ENCODE measurements around the gene MAPK10.
A peak's percentile ranks its signal among the peaks of the same experiment; 100 is the strongest.
"Not testable (repeated sequence)": the region's sequence is repeated elsewhere in the genome, so short reads cannot be mapped to it uniquely, and the experiment has no call there.

The MAPK10 gene

GRCh38 chr4:86019906-86020305, 339.9 kb downstream of the MAPK10 start:
- no peak for DNase-seq

DNA sequence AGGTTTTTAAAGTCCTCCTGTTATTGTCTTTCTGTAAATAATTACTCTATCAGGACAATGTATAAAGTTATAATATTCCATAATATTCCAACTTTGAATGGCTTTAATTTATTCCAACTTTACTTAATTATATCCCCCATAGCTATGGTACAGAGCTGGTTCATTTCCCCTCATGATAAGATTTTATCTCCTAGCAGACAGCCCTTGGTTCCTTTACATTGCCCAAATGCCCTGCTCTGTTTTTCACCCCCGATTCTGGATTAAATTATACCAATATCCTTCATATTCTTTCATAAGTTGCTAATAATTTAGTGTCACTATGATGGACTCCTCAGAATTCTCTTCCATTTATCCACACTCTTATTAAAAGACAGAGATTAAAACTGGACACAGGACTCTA, 340.5 kb downstream of the MAPK10 start:
- DNase-seq: no peak

- no peak for DNase-seq
Observed at GRCh38 chr4:86015412-86016350, 344.2 kb downstream of the MAPK10 start.

GRCh38 chr4:86014599-86014998, 345.3 kb downstream of the MAPK10 start:
- DNase-seq: no peak

GRCh38 chr4:86013621-86014020, 346.2 kb downstream of the MAPK10 start:
- DNase-seq: no peak

DNA sequence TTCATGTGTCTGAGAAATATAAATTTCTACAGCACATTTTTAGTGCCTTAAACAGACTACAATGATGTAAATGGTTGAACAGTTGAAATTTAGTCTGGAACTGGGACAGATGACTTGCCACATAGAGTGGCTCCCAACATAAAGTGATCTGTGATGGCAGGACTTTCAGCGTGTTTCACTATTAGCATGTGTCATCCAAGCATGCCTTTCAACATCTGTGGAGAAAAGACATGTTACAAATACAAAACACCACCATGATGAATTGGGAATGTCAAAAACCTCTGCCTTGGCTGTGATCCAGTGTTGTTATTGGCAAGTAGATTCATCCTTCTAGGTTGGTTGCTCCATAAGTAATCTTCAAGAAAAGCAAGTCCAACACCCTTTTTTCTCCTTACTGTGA, 348.7 kb downstream of the MAPK10 start:
- DNase-seq: no peak

DNA sequence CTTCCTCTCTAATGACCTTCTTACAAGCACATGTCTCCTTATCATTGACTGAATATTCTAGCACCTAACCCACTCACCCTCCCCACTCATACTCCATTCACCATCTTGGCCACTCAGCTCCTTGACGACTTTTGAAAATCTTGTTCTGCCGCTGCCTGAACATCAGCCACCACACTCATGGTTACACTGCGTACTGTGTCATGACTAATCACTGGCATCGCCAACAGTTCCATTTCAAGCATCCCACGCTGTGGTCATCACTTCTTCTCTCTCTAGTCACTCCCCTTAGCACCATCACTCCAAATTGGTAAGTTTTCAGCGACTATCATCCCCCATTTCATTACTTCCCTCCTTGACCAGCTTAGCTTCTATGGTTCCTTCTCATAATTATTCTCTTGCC, 352.8 kb downstream of the MAPK10 start:
- DNase-seq: no peak

DNA sequence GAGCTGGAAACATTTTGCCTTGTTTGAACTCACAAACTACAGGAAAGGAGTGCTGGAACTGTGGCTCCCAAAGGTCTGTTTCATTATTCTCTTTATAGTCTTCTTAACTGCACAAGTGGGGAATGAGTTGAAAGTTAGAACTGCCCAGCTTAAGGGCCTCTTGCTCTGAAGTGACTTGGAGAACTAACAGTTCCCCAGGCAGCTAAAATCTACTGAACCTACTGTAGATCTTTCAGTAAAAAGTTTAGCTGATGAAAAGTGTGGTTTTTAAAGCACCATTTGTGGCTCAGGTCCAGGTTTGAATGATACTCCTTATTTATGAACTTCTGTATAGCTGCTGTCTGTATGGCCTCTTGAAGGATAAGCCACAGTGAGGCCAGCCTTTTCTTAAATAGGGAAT, 353.8 kb downstream of the MAPK10 start:
- DNase-seq: no peak

GRCh38 chr4:86004030-86004429, 355.8 kb downstream of the MAPK10 start:
- DNase-seq: no peak

DNA sequence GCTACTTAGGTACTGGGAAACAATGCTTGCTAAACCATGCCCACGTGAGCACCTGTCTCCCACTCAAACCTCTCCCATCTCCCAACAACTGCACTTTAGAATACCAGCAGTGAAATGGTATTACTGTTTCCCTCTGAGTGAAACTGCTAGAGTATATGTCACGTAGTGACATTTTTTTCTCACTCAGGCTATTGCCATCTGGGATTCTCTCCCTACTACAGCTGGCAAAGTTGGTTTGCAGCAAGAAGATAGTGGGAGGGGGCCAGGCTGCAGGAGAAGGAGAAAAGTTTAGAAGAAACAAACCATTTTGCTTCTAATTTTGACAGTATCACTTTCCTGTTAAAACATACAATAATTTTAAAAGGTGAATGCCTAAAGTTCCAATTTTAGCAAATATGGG, 358.3 kb downstream of the MAPK10 start:
- no peak for DNase-seq

- DNase-seq: no peak
Observed at GRCh38 chr4:85995361-85995760, 364.5 kb downstream of the MAPK10 start.

- no peak for DNase-seq
Observed at GRCh38 chr4:85994576-85994975, 365.3 kb downstream of the MAPK10 start.

DNA sequence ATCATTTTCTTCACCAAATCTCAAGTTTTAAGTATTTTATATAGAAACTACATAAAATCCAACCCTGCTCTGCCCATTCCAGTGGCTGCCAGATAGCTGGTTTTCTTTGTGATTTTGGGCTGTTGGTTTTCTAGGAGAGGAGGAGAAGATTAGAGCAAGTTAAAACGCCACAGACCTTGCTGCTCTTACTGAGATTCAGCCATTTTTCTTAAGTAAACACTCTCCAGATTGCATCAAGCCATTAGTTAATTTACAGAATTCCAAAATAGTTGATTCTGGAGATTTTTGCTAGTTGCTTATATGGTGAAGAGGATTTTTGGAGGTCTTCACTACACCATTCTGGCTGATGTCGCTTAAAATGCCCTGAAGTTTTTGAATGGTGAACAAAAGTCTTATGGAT, 366.2 kb downstream of the MAPK10 start:
- no peak for DNase-seq

DNA sequence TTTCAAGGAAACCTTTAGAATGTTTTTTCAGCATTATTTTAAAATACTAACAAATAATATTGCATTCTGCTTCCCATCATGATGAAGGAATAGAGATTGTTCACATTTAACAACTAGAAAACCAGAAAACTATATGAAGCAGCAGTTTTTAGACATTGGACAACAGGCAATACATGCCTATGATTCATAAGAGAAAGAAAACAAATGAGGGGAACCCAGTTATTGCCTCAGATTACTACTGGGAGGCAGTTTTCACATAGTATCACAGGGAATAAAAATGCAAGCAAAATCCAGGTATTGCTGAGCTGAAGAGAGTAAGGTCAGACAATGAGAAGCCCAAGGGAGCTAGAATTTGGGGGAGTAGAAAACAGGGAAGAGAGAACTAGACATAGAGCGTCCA, 373.6 kb downstream of the MAPK10 start:
- DNase-seq: no peak

GRCh38 chr4:85979276-85979675, 380.6 kb downstream of the MAPK10 start:
- DNase-seq: no peak

GRCh38 chr4:85970535-85970934, 389.3 kb downstream of the MAPK10 start:
- no peak for DNase-seq

DNA sequence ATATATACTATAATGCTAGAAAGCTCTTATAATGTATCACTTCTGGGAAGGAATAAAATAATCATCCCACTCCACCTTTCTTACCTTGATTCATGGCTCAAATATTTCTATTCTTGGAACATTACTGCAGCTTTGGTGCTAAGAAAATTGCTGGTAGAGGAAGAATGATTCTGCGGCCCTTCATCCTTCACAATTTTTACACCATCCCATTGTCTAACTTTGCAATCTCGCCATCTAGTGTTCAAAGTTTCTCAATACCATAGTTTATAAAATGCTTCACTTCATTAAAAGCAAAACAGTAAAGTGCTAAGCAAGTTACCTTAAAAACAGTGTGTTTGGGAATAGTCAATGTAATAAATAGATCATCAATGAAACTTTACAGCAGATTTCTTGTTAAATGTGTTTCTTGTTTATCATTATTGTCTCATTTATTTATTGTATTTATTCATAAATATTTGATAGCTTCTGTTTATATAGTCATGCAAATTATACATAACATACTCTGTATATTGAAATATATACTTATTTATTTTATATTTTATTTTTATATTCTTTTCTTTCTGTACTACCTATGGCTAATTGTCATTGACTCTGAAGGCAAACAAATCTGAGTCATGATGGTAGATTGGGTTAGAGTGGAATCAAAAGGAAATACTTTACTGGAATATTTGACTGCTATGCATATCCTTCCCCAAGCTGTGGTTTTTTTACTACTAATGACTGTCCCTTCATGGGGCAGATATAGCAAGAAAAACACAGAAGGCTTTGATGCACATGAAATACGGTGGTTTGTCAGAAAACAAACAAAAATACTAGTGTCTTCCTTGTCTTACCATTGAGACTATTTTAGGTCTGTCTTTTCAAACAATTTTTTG, 390.7 kb downstream of the MAPK10 start:
- peak; percentile 35 to 52 for DNase-seq

DNA sequence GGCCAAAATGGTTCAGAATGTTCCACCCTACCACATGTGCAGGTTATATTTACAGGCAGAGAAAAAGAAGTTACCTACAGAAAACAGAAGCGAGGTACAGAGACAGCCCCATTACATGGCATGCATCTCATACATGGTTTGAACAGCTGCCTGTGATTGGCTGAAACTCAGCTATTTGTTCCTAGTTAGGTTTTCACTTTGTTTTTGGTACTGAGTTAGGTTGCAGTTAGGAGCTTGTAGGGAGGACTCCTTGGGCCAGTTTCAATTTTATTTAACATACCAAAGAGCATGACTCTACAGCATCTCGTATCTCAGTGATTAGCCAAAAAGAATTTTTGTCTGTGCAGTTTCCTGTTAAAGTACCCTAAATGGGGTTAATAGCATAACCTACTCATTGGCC, 392.0 kb downstream of the MAPK10 start:
- DNase-seq: no peak

- no peak for DNase-seq
Observed at GRCh38 chr4:85966373-85966772, 393.5 kb downstream of the MAPK10 start.

GRCh38 chr4:85965529-85965928, 394.3 kb downstream of the MAPK10 start:
- no peak for DNase-seq

- not testable (repeated sequence) for DNase-seq
Observed at GRCh38 chr4:85965017-85965416, 394.8 kb downstream of the MAPK10 start.

GRCh38 chr4:85964298-85964697, 395.6 kb downstream of the MAPK10 start:
- DNase-seq: no peak

GRCh38 chr4:85963231-85963630, 396.6 kb downstream of the MAPK10 start:
- DNase-seq: no peak

GRCh38 chr4:85961887-85962286, 398.0 kb downstream of the MAPK10 start:
- DNase-seq: no peak
